Forelimb muscle (tissue), 1 donor: ENCODE measurements around the gene DIS3L2. TPM values are rescaled to one million over a fixed set of nuclear protein-coding genes. Genes with fewer than 3 reads are reported as not detected.
"Not testable (repeated sequence)": the region's sequence is repeated elsewhere in the genome, so short reads cannot be mapped to it uniquely, and the experiment has no call there.

Experiments
- DNase-seq: peaks from one replicate; pipeline ENCODE4 v3.0.0-alpha.2; 2013; ENCODE audit warnings: low read depth
- polyA plus RNA-seq: library from polyadenylated mRNA; unstranded; fragments of 120-200 nt; gene quantifications from one replicate; pipeline ENCODE4 v1.2.1, GENCODE V29; 2013; ENCODE audit not compliant: insufficient read length

DIS3L2 gene
- polyA plus RNA-seq, 1 donor: 21.1 TPM

- DNase-seq: no peak
These were observed 33.0 kb upstream of the DIS3L2 start for GRCh38 chr2:231928481-231928880.

GRCh38 chr2:231928901-231929725 is 32.4 kb upstream of the DIS3L2 start:
- no peak for DNase-seq

- DNase-seq: no peak
These were observed 31.4 kb upstream of the DIS3L2 start for GRCh38 chr2:231929961-231930592.

GRCh38 chr2:231930593-231931281 is 30.8 kb upstream of the DIS3L2 start:
- no peak for DNase-seq

GRCh38 chr2:231931481-231931915 is 30.0 kb upstream of the DIS3L2 start:
- DNase-seq: no peak

- DNase-seq: no peak
These were observed 28.9 kb upstream of the DIS3L2 start for GRCh38 chr2:231932711-231932970.

GRCh38 chr2:231932985-231933915 is 28.3 kb upstream of the DIS3L2 start:
- DNase-seq: no peak

GRCh38 chr2:231933916-231934401 is 27.6 kb upstream of the DIS3L2 start:
- DNase-seq: no peak

GRCh38 chr2:231934441-231935206 is 26.9 kb upstream of the DIS3L2 start:
- DNase-seq: no peak

- DNase-seq: no peak
These were observed 26.3 kb upstream of the DIS3L2 start for GRCh38 chr2:231935207-231935524.

GRCh38 chr2:231935815-231936214 is 25.7 kb upstream of the DIS3L2 start:
- DNase-seq: no peak

GRCh38 chr2:231936491-231936890 is 25.0 kb upstream of the DIS3L2 start:
- DNase-seq: no peak

- no peak for DNase-seq
These were observed 24.5 kb upstream of the DIS3L2 start for GRCh38 chr2:231937057-231937456.

GRCh38 chr2:231939022-231939421 is 22.5 kb upstream of the DIS3L2 start:
- DNase-seq: no peak

GRCh38 chr2:231940795-231941194 is 20.7 kb upstream of the DIS3L2 start:
- DNase-seq: no peak

GRCh38 chr2:231941673-231942072 is 19.8 kb upstream of the DIS3L2 start:
- DNase-seq: no peak

GRCh38 chr2:231942180-231942579 is 19.3 kb upstream of the DIS3L2 start:
- DNase-seq: no peak

GRCh38 chr2:231946241-231946814 is 15.2 kb upstream of the DIS3L2 start:
- no peak for DNase-seq

GRCh38 chr2:231947112-231947511 is 14.4 kb upstream of the DIS3L2 start:
- DNase-seq: not testable (repeated sequence)

GRCh38 chr2:231947694-231948093 is 13.8 kb upstream of the DIS3L2 start:
- DNase-seq: no peak
